Stimulated activated CD4-positive, alpha-beta T cell treated with anti-CD3 and anti-CD28 coated beads, Interleukin-15, amount 100 ng/mL, for 24 hours (primary cell): Measurements from ENCODE around the gene ERI3.
"Not testable (repeated sequence)": the region's sequence is repeated elsewhere in the genome, so short reads cannot be mapped to it uniquely, and the experiment has no call there.

Experiments used
- DNase-seq: peaks from one replicate; pipeline ENCODE4 v3.0.0-alpha.2; 2020

Gene ERI3

GRCh38 chr1:44229435-44230167 is 125.5 kb downstream of the ERI3 start:
- DNase-seq = no peak

GRCh38 chr1:44228218-44228617 is 126.8 kb downstream of the ERI3 start:
- DNase-seq = no peak

- DNase-seq = no peak
Observed at GRCh38 chr1:44227211-44227610, 127.8 kb downstream of the ERI3 start.

- DNase-seq = no peak
Observed at GRCh38 chr1:44225761-44226160, 129.3 kb downstream of the ERI3 start.

- no peak for DNase-seq
Observed at GRCh38 chr1:44223187-44223610, 131.9 kb downstream of the ERI3 start.

- DNase-seq = no peak
Observed at GRCh38 chr1:44222397-44223186, 132.5 kb downstream of the ERI3 start.

- no peak for DNase-seq
Observed at GRCh38 chr1:44221769-44222168, 133.3 kb downstream of the ERI3 start.

GRCh38 chr1:44220755-44221154 is 134.3 kb downstream of the ERI3 start:
- no peak for DNase-seq

GRCh38 chr1:44220001-44220751 is 134.9 kb downstream of the ERI3 start:
- no peak for DNase-seq

GRCh38 chr1:44219301-44219626 is 135.8 kb downstream of the ERI3 start:
- no peak for DNase-seq

- DNase-seq = no peak
Observed at GRCh38 chr1:44218503-44219300, 136.4 kb downstream of the ERI3 start.

GRCh38 chr1:44217809-44218410 is 137.1 kb downstream of the ERI3 start:
- DNase-seq = peak; percentile 84

GRCh38 chr1:44213222-44214112 is 141.6 kb downstream of the ERI3 start, which contains the start of gene DMAP1:
Gene DMAP1 (plus strand): TSS chr1:44213471. CDS start chr1:44213754, 283 bp downstream.
- DNase-seq = peak; percentile 86

GRCh38 chr1:44212355-44213221 is 142.5 kb downstream of the ERI3 start:
- DNase-seq = peak; percentile 49

GRCh38 chr1:44210595-44210994 is 144.5 kb downstream of the ERI3 start:
- DNase-seq = no peak

GRCh38 chr1:44208226-44208625 is 146.8 kb downstream of the ERI3 start:
- no peak for DNase-seq

GRCh38 chr1:44206545-44206944 is 148.5 kb downstream of the ERI3 start:
- not testable (repeated sequence) for DNase-seq

GRCh38 chr1:44200336-44200735 is 154.7 kb downstream of the ERI3 start:
- DNase-seq = no peak

- DNase-seq = no peak
Observed at GRCh38 chr1:44174630-44175029, 180.4 kb downstream of the ERI3 start.
